Measurements from ENCODE around the gene MSANTD2.

Gene MSANTD2

DNA sequence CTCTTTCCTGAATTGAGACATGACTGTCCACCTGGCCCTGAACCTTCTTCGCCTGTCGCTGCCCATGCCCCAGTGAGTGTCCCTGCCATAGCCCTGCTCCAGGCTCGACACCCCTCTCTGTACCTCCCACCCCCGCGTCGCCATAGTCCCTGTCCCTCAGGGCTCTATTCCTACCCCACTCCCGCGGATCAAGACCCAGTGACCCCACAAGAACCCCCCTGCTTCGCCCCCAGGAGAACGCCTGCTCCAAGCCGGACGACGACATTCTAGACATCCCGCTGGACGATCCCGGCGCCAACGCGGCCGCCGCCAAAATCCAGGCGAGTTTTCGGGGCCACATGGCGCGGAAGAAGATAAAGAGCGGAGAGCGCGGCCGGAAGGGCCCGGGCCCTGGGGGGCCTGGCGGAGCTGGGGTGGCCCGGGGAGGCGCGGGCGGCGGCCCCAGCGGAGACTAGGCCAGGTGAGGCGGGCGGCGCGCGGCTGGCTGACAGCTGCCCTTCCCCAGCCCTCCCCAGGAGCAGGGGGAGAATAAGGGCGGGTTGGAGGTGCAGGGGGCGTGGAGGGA lies 54.9 kb downstream of the MSANTD2 start:
- DNase-seq (ENCODE audit: low read depth) = no peak

DNA sequence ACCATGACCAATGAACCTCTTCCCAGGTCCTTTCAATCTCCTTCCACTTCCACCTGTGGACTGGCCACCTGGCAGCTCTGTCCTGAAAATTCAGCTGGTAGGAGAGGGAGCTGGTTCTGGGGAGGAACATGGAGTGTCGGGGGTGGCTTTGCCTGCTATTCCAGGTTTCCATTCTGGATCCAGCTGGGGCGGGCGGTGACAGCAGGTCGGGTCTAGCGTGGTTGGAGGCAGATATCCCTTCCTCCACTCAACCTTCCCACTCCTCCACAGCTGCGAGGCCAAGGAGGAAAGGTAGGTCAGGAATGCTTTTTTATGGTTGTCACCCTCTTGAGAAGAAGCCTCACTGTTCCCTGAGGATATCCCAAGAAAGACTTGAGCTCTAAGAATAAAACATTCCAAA lies 57.2 kb downstream of the MSANTD2 start:
- DNase-seq (ENCODE audit: low read depth) = no peak

More for the DNA sequence above, 54.9 kb downstream of the MSANTD2 start:
- peak overlapping the region; percentile 59 for H3K4me3 ChIP-seq (ENCODE audit: low read depth, low read length)

DNA sequence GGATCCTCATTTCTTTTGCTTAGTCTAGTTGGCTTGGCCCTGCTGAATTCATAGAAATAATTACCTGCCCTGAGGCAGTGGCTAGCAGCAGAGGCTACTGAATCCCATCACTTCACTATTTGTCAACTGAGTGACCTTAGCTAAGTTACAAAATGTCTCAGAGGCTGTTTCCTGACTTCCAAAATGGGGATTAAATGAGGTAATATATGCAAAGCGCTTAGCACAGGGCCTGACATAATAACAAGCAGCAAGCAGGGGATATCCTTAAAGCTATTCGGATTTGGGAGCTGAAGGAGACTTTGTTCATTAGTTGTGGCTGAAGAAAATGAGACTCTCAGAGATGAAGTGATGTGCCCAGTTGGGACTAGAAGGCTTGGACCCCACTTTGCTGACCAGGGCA lies 57.7 kb downstream of the MSANTD2 start:
- no peak overlapping the region for H3K4me3 ChIP-seq (ENCODE audit: low read depth, low read length)
- no peak for DNase-seq (ENCODE audit: low read depth)

More for the DNA sequence above, 57.2 kb downstream of the MSANTD2 start:
- H3K4me3 ChIP-seq (ENCODE audit: low read depth, low read length) = no peak overlapping the region

DNA sequence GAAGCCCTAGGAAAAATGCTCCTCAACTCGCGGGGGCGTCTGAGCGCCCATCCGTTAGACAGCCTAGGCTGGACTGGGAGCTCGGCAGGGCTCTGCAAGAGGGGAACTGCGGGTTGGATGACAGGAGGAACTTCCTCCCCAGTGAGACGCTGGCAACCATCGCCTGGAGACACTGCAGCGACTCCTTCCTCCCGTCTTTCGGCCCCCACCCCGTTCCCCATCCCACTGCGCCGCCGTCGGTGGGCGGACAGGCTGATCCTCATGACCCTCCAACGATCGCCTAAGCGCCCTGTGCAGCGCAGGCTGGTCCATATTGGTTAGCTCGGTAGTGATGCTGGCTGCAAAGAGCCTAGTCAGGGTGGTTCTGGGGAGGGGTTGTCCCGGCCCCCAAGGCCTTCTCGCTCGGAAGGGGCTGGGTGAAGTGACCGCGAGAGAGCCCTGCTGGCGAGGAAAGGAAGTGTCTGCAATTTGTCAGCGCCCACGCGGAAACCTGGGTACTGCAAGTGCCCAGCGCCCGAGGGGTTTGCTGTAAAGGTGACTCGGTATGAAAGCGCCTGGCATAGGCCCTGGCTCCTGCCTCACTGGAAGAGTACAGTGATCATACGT lies 59.8 kb downstream of the MSANTD2 start:
- peak overlapping the region; percentile 59 for H3K4me3 ChIP-seq (ENCODE audit: low read depth, low read length)
- DNase-seq (ENCODE audit: low read depth) = no peak

DNA sequence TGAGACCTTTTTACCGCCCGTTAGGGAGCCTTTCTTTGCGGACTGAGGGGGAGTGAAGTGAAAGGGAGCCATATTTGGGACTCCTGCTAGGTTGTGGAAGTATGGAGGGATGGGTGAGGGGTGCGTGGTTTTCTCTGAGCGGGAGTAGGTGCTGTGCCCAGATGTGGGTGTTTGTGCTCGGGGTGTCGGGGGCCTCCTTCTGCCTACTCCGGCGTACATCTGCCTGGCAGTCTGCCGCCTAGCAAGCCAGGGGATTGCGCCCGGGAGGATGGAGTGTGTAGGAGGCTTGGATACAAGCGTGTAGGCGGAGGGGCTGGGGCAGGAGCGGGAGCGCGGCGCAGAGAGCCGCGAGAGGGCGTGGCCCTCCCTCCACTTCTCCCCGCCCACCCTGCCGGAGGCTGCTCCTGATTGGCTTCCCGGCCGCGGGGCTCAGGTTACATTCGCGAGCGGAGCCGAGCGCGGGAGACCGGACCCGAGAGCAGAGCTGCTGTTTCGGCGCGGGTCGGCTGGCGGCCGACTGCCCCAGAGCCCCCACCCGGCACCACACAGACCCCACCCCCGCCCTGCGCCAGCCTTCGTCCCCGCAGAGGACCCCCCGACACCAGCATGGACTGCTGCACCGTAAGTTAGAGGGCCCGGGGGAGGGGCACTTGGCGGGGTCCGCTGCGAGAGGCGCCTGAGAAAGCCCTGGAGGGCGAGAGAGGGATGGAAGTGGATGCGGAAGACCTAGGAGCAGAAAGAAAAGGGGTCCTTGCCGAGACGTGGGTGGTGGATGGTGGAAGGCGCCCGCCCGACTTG lies 60.5 kb downstream of the MSANTD2 start, which contains the start of gene NRGN:
TSS of gene NRGN (plus strand) at position 464 of the 798 bp plus-strand sequence. CDS start at position 607, 143 bp downstream.
- peak within 1 kb of the TSS; percentile 59 for H3K4me3 ChIP-seq (ENCODE audit: low read depth, low read length)
- DNase-seq (ENCODE audit: low read depth) = peak; percentile 60

DNA sequence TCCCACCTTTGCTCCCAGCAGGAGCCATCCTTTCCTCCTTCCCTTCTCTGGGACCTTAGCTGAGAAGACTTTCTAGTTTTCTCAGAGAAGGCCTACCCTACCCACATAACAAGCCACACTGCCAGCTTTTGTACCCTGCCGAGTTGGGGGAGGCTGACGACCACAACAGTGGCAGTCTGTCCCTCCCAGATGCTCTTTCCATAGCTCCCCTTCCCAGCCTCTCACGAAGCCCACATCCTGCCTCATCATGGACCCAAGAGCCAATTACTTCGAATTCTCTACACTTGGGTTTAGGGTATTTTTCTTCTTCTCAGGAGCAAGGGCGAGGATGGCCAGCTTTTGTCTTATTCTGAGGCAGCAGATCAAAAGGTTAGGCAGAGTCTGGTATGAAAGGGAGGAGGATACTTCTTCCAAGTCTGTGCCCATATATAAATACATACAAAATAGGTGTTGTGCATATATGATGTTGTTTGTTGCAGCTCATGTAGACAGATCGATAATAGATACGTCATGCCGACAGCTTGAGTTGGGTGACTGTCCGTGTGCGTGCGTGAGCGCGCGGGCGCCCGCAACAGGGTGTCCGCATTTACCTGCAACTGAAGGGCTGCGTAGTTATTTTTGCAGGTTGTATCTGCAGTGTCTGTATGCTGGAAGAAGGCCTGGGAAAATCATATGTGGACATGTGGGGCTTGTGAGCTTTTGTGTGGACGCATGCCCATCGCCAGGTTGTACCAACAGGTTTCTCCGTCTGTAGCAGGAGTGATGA lies 61.3 kb downstream of the MSANTD2 start:
- H3K4me3 ChIP-seq (ENCODE audit: low read depth, low read length) = peak overlapping the region; percentile 59

DNA sequence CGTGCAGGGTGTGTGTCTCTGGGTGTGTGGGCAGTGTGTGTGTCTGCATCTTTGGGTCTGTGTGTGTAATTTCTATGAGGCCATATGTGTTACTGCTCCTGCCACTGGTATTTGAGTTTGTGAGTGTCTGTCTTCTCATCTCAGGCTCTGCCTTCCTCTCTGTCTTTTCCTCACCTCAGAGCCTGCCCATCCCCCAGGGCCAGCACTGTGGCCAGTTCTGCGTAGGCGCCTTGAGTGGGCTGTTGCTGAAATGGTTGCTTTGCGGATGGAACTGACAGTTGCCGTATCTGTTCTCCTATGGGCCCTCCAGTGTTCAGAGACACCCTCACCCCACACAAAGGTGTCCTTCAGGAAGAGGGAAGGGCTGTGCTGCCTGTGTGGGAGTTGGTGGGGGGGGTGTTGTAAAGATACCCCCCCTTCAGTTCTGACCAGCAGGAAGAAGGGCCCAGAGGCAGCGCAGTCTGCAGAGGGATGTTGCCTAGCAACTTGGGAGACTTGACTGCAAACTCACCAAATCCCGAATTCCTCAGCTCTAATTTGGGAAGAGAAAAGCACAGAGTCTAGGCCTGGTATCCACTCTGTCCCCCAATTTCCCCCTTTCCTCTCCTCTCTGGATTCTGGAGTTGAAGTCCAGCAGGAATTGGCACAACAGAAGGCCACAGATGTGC lies 62.4 kb downstream of the MSANTD2 start:
- no peak overlapping the region for H3K4me3 ChIP-seq (ENCODE audit: low read depth, low read length)
- no peak for DNase-seq (ENCODE audit: low read depth)

More for the DNA sequence above, 61.3 kb downstream of the MSANTD2 start:
- no peak for DNase-seq (ENCODE audit: low read depth)

DNA sequence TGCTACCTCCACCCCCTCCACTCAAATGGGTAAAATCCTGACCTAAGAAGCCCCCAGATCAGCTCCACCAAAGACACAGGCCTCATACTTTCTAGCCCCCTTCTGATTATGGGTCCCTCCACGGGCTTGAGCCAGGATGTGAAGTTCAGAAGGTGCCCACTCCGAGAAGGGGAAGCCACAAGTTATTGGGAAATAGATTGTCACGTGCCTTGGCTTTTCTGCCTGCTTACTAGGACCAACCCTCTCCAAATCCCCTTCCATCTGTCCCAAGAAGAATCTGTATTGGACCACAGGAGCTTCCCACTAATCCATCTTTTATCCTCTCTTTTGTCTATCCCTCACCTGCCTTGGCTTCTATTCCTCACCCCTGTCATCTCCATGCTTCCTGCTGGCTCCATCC lies 63.5 kb downstream of the MSANTD2 start:
- H3K4me3 ChIP-seq (ENCODE audit: low read depth, low read length) = no peak overlapping the region
- no peak for DNase-seq (ENCODE audit: low read depth)

DNA sequence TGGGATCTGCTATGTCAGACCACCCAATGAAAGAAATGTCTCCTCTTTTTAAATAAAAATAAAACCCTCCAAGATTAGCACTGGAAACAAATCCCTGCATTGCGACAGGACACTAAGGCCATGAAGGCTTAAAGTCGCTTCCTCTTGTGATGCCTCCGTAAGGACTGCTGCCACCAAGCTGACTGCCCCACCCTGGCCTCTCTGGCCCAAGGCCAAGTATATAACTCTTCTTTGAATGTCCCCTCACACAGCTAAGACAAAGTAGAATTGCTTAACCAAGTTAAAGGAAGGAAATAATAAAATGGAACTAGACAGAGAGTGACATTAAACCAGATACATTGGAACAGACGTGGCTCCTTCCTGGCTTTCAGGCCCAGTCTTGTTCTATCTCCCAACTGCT lies 68.0 kb downstream of the MSANTD2 start:
- H3K4me3 ChIP-seq (ENCODE audit: low read depth, low read length) = no peak overlapping the region
- DNase-seq (ENCODE audit: low read depth) = no peak

DNA sequence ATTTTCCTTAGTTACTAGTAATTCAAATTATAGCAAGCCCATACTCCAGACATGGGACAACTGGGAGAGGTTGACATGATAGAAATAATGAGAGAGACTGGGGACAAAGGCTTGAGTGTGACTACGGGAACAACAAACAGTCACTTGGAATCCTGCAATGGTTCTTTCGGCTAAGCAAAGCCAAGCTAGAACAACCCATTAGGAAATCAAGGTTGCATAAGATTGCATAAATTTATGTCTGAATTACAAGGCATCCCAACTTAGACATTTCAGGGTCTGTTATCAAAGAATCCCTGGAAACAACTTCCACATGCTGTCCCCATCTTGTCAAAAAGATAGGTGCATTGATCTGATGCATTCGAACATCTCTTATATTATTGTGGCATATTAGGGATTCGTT lies 70.6 kb downstream of the MSANTD2 start:
- H3K4me3 ChIP-seq (ENCODE audit: low read depth, low read length) = no peak overlapping the region
- no peak for DNase-seq (ENCODE audit: low read depth)

DNA sequence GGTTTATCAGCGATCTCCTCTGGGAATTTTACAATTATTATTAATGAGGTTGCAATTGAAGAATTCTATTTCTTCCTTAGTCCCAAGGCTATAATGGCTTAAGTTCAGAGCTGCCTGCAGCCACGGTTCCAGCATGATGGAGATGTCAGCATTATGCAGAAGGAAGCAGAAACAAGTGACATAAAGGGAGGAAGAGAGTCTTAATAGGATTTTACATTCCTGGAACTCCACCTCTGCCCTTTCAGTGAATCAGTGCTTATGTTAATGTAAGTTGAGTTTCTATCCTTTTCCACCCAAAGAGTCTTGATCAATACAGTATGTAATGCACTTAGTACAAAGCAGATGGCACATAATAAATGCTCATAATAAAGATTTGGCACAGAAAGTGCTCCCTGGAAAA lies 72.1 kb downstream of the MSANTD2 start:
- H3K4me3 ChIP-seq (ENCODE audit: low read depth, low read length) = no peak overlapping the region
- DNase-seq (ENCODE audit: low read depth) = no peak

DNA sequence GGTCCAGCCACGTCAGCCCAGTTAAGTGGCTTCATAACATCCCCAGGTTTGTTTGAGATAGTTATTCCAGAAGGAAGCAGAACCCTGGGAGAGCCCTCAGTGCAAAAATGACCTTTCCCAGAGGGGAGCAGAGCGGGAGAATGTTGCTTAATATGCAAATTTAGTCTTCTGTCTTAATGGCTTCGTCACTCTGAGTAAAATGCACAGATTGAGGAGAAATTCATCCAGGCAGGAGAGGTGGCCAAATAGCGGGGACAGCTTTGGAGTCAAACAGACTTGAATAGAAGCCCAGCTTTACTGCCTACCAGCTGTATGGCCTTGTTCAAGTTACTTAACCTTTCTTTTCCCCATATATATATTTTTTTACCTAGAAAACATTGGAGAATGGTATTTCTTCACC lies 72.7 kb downstream of the MSANTD2 start:
- no peak overlapping the region for H3K4me3 ChIP-seq (ENCODE audit: low read depth, low read length)
- no peak for DNase-seq (ENCODE audit: low read depth)

DNA sequence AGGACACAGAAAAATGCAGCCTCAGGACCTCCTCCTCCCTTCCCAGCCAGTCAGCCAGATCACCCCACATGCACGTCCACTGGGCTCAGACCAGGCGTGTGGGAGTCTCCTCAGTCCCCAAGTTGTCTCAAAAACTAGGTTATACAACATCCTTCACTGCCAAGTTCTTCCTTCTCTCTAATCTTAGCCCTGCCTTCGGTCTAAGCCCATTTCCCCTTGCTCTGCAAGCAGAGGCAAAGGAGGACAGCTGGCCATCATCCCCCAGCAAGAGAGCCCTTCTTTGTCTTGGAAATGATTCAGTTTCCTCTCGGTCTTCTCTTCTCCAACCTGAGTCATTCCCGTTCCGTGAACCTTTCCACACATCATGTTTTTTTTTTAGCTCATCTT lies 74.5 kb downstream of the MSANTD2 start:
- DNase-seq (ENCODE audit: low read depth) = peak; percentile 45
- H3K4me3 ChIP-seq (ENCODE audit: low read depth, low read length) = no peak overlapping the region

DNA sequence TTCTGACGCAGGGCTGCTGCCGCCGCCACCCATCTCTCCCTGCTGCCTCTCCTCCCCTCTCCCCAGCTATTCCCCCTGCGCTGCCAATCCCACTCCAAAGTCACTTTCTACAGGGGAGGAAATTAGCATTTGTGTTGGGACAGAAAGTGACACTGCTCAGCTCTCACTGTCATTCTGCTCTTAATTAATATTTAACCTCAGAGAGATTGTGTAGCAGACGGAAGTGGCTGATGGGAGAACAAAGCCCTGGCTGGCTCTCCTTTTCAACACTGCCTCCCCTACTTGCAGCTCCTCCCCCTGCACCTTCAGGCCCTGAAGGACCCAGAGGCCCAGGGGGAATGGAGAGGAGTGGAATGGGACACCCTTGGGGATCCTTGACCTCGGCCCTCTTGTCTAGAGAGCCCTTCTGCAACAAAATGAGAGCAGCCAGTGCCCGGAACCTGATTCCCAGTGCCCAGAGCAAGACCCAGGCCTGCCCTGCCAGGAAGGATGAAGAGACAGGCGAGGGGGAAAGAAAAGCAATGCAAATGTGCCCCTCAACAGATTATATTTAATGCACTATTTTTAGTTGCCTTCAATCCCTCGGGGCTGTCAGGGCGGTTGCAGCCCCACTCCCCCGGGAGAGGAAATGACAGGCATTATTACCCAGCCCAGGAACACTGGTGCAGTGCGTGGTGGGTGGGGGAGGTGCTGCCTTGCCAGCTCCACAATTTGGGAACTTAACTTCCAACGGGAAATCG lies 75.1 kb downstream of the MSANTD2 start:
- H3K4me3 ChIP-seq (ENCODE audit: low read depth, low read length) = no peak overlapping the region
- no peak for DNase-seq (ENCODE audit: low read depth)

DNA sequence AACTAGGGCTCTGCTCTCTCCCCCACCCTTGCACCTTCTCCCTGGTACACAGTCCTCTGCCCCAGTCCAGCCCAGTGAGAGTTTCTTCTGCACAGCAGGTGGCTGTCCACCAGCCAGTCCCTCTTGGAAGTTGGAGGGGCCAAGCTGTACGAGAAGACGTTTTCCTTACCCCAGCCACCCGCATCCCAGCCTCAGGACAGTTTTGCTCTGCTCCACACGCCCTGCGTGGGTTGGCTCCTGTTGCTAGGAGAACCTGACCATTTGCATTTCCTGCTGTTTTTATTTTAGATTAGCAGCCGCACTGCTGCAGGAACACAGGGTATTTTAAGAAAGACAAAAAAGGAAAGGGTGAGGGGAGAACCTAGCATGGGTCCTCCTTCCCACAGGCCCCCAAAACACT lies 78.0 kb downstream of the MSANTD2 start:
- no peak overlapping the region for H3K4me3 ChIP-seq (ENCODE audit: low read depth, low read length)
- no peak for DNase-seq (ENCODE audit: low read depth)

DNA sequence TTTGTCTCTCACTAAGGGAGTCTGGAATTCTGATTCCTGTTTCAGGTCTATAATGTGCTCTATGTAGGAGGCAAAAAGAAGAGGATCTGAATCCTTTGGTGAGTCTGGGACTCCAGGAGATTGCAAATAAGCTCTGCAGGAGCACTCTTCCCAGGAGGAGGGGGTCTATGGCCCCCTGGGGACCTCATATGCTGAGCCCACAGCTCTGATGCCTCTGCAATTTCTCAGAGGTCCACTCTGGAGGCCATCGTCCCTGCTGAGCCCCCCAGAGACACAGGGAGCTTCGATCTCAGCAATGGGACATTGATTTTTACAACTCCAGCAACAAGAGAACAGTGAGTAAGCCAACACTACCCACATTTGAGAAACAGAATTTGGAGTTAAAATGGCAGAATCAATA lies 80.7 kb downstream of the MSANTD2 start:
- H3K4me3 ChIP-seq (ENCODE audit: low read depth, low read length) = no peak overlapping the region
- no peak for DNase-seq (ENCODE audit: low read depth)

DNA sequence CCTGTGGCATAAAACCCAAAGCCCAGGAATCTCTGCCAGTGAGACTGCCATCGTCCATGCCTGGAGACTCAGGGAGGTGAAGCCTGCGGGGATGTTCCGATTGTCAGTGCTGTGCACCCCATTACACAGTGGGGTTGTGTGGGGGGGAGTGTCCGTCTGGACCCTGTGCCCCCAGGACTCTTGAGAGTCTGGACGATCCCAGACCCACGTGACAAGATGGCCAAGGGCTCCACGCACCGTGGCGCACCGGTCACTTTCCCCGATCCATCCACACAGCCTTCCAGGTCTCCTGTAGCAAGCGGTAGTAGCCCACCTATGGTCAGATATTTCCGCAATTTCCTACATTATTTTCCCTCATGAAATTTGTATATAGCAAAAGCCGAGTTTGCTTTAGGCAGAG lies 81.4 kb downstream of the MSANTD2 start:
- no peak overlapping the region for H3K4me3 ChIP-seq (ENCODE audit: low read depth, low read length)
- DNase-seq (ENCODE audit: low read depth) = no peak

DNA sequence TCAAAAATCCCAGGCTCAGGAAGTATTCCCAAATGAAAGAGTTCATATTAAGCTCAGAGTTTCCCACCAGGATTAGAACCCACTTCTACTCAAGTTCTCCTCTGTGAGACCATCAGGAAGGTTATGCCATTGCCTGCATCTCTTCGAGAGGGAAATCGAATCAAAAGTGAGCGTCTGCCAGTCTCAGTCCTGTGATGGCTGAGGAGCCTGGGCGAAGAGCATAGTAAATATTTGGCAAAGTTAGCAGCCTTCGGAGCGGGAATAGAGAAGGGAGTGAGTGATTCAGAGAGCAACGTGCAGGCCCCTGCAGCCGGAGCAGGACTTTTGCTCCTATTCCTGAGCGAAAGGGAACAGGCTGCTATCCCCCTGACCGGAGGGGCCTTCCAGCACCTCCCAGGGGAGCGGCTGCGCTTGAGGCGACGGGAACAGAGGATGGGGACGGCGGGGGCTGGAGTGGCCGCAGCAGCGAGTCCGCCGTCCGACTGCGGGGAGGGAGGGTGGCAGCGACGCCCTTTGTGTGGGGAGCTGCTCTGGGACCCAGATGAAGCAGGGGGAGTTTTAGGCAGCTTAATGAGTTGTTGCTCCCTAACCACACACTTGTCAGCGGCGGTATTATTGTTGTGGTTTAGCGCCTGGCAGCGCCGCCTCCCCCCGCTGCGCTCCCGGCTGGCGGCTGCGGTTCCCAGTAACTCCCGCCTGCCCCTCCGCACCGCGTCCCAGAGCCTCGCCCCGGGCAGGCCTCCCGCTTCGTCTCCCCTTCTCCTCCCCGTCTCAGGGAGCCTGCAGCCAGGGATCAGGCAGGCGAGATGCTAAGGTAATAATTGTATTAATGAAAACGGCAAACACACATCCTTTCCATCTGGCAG lies 82.2 kb downstream of the MSANTD2 start:
- H3K4me3 ChIP-seq (ENCODE audit: low read depth, low read length) = peak overlapping the region; percentile 44
- DNase-seq (ENCODE audit: low read depth) = no peak

Data from skeletal muscle cell (primary cell).